IPS DF 4.7 (cell line): ENCODE measurements around the gene MORC2.

Experiments
- DNase-seq: peaks from one replicate; pipeline ENCODE4 v3.0.0-alpha.2; 2013; ENCODE audit warnings: low spot score; ENCODE audit errors: extremely low read depth

MORC2 gene

GRCh38 chr22:30968015-30968923 lies at the start of gene MORC2:
TSS of gene MORC2 (minus strand) at chr22:30968774. CDS start at chr22:30967889, 885 bp downstream.
- no peak for DNase-seq

GRCh38 chr22:31005535-31005934 lies 37.0 kb upstream of the MORC2 start:
- DNase-seq = no peak

- no peak for DNase-seq
Observed at GRCh38 chr22:31001124-31001770, 32.7 kb upstream of the MORC2 start.

- DNase-seq = no peak
Observed at GRCh38 chr22:30998329-30998728, 29.8 kb upstream of the MORC2 start.

- DNase-seq = no peak
Observed at GRCh38 chr22:30996462-30996861, 27.9 kb upstream of the MORC2 start.

- DNase-seq = no peak
Observed at GRCh38 chr22:30994960-30995359, 26.4 kb upstream of the MORC2 start.

GRCh38 chr22:30992565-30992964 lies 24.0 kb upstream of the MORC2 start:
- no peak for DNase-seq

- no peak for DNase-seq
Observed at GRCh38 chr22:30990690-30991089, 22.1 kb upstream of the MORC2 start.

- DNase-seq = no peak
Observed at GRCh38 chr22:30989474-30989873, 20.9 kb upstream of the MORC2 start.

- DNase-seq = no peak
Observed at GRCh38 chr22:30985561-30986208, 17.1 kb upstream of the MORC2 start.

- DNase-seq = no peak
Observed at GRCh38 chr22:30984317-30984716, 15.7 kb upstream of the MORC2 start.

- DNase-seq = no peak
Observed at GRCh38 chr22:30982512-30982911, 13.9 kb upstream of the MORC2 start.

GRCh38 chr22:30979932-30980331 lies 11.4 kb upstream of the MORC2 start:
- DNase-seq = no peak

- DNase-seq = no peak
Observed at GRCh38 chr22:30978304-30978962, 9.9 kb upstream of the MORC2 start.

GRCh38 chr22:30970356-30970746 lies 1.8 kb upstream of the MORC2 start:
- no peak for DNase-seq

- DNase-seq = no peak
Observed at GRCh38 chr22:30969532-30970355, 1.2 kb upstream of the MORC2 start.

- peak; percentile 80 for DNase-seq
Observed at GRCh38 chr22:30968924-30969531, 454 bp upstream of the MORC2 start, which contains the start of gene TUG1. TSS of gene TUG1 (plus strand) at chr22:30969265.

GRCh38 chr22:30964858-30965257 lies 3.7 kb downstream of the MORC2 start:
- DNase-seq = no peak

- no peak for DNase-seq
Observed at GRCh38 chr22:30955153-30955552, 13.4 kb downstream of the MORC2 start.

- no peak for DNase-seq
Observed at GRCh38 chr22:30953206-30953605, 15.4 kb downstream of the MORC2 start.
